NCI-H2196 (cell line): Measurements from ENCODE around the gene MDM2.

Experiments
- DNase-seq: peaks from one replicate; lab custom pipeline; 2025; ENCODE audit not compliant: unreplicated experiment; lab: John Stamatoyannopoulos, UW

Gene MDM2

DNA sequence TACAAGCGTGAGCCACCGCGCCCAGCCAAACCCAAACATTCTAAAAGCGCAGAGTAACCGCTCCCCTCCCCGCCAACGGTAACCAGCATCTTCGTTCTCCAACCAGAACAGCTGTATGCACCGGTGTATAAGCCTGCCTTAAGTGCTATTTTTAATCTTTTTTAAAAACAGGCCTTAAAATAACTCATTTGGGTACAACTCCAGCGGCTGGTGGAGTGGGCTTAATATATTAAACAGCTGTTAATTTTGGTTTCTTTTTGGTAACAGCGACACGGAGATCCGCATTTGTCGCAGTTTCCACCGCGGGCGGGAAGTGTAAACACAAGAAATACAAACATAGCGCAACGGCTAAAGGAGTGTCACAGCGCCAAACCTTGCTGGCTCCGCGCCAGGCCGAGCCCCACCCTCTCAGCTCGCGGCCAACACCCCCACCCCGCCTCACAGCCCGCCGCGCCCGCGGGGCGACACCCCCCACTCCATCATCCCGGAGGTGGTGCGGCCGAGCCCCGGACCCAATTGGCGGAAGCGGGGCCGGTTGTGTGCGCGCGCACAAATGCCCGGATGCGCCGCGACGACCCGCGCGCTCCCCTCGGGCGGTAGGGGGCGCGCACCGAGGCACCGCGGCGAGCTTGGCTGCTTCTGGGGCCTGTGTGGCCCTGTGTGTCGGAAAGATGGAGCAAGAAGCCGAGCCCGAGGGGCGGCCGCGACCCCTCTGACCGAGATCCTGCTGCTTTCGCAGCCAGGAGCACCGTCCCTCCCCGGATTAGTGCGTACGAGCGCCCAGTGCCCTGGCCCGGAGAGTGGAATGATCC, at the start of gene MDM2:
Gene MDM2 (plus strand): TSS at position 602 of the 812 bp plus-strand sequence. CDS start 301 bp downstream, outside the sequence.
- peak; percentile 98 for DNase-seq

GRCh38 chr12:68759852-68760251, 48.1 kb upstream of the MDM2 start:
- no peak for DNase-seq

GRCh38 chr12:68760806-68761441, 47.1 kb upstream of the MDM2 start:
- no peak for DNase-seq

DNA sequence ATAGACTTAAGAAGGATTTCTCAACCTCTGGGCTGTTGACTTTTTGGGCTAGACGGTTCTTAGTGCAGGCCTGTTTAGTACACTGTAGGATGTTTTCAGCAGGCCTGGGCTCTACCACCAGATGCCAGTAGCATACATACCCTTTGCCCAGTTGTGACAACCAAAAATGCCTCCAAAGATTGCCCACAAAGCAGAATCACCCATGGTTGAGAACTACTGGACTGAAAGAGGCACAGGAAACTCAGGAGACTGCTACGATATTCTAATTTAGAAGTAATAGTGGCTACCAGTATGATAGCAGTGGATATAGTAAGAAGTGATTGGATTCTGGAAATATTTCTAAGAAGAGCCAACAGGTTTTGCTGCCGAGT, 46.5 kb upstream of the MDM2 start:
- DNase-seq = no peak

DNA sequence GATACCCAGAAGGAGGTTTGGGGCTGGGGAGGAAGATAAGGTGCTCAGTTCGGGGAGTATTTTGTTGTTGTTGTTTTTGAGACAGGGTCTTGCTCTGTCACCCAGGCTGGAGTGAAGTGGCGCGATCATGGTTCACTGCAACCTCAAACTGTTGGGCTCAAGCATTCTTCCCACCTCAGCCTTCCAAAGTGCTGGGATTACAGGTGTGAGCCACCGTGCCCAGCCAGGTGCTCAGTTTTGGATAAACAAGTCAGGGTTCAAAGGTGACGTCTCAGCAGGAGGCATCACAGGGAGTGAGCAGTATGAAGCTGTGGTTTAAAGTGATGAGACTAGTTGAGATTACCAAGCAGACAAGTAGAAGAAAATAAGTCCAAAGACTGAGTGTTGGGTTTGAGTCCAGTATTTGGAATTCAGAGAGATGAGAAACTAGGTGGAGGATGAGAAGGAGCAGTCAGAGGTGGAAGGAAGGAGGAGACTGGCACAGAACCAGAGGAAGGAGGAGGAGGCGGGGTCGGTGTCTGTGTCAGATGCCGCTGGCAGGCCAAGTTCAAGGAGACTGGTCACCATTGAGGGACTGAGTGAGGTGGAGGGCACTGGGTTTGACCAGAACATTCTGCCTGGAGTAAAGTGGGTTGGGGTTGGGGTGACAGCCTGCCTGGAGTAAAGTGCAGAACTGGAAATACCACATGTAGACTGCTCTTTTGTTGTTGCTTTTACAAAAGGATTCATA, 45.9 kb upstream of the MDM2 start:
- no peak for DNase-seq

DNA sequence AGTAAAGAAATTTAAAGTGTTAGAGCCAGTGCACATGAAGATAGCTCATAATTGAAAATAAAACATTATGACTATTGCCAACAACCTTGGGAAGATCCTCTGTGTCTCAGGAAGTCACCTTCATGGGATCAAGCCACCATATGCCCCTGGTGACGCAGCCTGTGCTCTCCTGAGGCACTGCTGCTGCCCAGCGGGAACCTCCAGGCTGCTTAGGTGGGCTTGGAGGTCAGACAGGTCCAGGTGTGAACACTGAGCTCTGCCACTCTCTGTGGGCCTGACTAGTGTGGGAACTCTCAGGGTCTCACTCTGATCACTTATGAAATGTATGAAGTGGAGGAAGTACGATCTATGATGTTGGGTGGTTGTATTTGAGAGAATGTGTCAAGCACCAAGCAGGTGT, 45.3 kb upstream of the MDM2 start:
- DNase-seq = no peak

DNA sequence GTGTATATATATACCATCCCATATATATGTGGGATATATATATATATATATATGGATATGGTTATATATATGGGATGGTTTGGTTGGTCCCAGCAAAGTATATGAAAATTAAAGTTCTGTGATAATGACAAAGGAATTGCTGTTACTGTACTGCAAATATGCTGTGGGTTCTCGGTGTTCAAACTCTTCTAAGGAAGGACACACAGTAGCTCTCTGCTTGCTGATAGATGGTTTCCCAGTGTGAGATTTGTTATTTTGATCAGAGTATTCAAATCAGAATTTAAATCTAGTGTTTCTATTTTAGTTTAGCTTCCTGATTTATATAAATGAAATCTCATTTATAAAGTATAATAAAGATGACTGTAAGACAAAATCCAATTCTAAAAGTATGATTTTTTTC, 42.3 kb upstream of the MDM2 start:
- DNase-seq = no peak

GRCh38 chr12:68766646-68767045, 41.3 kb upstream of the MDM2 start:
- no peak for DNase-seq

DNA sequence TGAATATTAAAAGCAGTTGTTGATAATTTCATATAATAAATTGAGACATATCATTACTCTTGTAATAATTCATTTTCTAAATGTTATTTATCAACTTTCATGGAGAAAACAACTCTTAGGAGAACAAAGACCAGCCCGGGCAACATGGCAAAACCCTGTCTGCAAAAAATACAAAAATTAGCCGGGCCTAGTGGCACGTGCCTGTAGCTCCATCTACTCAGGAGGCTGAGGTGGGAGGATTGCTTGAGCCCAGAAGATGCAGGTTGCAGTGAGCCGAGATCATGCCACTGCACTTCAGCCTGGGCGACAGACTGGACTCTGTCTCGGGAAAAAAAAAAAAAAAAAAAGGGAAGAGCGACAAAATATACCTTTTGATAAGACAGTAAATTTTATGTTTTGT, 40.8 kb upstream of the MDM2 start:
- no peak for DNase-seq

GRCh38 chr12:68768431-68768939, 39.5 kb upstream of the MDM2 start:
- DNase-seq = no peak

GRCh38 chr12:68769941-68770340, 38.0 kb upstream of the MDM2 start:
- no peak for DNase-seq

DNA sequence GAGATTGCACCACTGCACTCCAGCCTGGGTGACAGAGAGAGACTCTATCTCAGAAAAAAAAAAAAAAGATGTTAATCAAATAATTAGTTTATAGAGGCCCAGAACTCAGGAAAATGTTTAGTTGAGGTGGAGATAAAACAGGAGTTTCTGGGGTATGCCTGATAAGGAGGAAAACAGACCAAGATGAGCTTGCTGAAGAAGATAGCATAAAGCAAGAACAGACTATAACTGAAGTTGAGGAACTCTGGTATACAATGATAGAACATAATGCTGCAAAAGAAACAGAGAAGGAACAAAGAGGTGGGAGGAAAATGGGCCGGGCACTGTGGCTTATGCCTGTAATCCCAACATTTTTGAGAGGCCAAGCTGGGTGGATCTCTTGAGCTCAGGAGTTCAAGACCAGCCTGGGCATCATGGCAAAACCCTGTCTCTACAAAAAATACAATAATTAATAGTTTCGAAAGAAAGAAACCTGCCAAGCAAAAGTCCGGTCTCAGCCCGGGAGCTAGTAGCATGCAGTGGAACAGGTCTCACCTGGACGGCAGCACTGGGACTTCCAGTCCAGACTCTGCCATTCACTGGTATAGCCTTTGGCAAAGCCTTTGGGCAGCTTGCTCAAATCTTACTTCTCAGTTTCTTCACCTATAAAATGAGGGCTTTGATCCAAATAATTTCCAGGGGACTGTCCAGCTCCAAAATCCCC, 36.6 kb upstream of the MDM2 start:
- DNase-seq = no peak

DNA sequence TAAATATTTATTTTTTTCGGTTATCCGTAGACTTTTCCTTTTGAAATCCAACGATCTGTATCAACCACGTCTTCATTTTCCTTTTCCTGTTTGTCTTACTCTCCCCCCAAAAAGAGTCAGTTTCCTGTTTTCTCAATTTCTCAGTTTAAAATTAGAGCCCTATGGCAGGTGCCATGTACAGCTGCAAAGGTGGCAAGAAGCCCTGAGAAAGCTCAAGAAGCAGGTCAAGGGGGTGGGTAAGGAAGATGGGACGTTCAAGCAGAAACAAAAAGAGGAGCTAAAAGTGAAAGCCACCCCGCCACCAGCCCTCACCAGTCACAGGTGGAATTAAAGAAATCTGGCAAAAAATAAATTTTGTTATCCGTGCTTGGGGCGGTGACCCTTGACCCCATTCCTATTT, 35.3 kb upstream of the MDM2 start:
- DNase-seq = no peak

DNA sequence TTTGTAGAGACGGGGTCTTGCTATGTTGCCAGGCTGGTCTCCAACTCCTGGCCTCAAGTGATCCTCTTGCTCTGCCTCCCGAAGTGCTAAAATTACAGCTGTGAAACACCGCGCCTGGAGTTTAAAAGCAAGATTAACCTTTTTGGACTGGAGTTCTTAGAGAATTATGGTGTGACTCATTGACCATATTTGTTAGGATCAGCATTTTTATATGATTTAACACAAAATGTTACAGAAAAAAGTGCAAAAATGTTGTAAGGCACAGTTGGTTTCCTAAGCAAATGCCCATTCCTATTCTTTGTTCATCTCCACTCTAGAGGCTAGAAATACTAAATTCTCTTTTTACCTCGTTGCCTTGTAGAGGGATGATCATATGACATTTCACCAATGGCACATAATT, 34.4 kb upstream of the MDM2 start:
- no peak for DNase-seq

GRCh38 chr12:68775121-68775630, 32.8 kb upstream of the MDM2 start:
- DNase-seq = no peak

GRCh38 chr12:68776976-68777610, 30.9 kb upstream of the MDM2 start:
- no peak for DNase-seq

DNA sequence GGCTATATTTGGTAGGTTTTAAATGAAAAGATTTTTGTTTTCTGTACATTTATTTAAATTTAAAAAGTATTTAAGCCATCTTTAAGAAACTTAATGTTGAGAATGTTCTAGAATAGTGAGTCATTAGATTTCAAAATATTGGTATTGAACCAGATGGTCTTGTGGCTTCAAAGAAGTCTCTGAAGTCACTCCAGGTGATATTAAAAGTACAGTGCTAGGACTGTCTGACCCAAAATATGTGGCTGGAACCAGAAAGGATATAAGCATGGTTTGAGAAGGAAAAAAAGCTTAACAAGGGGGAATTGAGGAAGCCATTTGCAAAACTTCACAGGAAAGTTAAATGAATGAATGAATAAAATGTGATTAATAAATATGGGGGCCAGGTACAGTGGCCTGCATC, 28.7 kb upstream of the MDM2 start:
- no peak for DNase-seq

DNA sequence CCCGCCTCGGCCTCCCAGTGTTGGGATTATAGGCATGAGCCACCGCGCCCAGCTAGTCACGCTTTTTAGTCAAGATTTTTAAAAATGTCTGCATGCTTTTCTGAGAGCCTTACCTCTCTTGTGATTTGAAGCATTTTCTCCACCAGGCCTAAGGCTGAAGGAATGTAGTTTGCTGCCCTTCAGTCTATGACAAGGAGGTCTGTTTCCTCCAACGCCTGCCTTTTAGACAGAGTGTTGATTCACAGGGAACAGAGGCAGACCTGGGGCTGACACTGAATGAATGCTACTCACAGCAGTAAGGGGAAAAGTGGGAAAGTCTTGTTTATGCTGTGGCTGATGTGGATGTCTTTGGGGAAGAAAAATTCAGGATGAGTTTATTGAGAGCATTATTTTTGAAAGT, 27.2 kb upstream of the MDM2 start:
- no peak for DNase-seq

DNA sequence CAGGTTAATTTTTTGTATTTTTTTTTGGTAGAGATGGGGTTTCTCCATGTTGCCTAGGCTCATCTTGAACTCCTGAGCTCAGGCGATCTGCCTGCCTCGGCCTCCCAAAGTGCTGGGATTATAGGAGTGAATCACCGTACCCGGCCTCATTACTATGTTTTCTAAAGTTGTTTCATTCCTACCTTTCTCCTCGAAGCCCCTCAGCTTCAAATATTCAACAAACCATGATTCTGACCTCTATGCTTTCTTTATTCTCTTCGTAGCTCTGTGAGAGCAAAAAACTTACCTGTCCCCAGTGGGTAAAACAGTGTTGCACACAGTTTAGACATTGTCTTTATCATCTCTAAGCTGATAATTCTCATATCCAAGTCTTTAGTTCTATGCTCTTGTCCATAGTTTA, 26.2 kb upstream of the MDM2 start:
- DNase-seq = no peak

DNA sequence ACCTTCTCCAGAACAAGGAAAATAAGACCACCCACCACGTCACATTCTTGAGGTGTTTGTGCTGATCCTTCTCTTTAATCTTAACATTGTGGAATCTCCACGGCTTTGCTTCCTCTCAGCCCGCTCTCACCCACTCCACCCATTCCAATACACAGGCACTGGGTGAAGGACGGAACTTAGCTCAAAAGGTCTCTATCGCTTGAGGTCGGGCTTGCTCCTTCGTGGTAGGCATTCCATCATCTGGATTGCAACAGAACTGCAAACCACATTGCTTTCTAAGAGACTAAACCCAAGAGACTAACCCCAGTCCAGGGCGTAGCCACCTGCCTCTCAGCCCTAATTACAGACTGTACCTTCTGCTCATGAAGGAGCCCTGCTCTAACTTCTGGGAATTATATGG, 24.0 kb upstream of the MDM2 start:
- no peak for DNase-seq

DNA sequence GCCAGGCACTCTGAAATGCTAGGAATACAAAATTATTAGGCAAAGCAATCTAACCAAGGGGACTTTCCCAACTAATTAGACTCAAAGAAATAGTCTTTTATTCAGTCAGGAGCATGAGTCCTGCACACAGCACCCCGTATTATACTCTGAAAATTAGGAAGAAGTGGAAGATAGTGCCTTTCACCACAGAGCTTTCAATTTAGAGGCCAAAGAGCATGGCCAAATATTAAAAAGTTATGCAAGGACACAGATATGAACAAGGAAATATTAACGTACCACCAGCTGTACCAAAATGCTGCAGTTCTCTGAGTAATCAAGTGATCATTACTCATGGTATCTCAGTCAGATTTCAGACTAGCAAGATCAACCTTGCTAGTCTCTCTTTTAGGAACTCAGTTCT, 22.6 kb upstream of the MDM2 start:
- DNase-seq = no peak
